MM.1S (cell line): ENCODE data around the gene NRG3.

Source experiments
- CTCF ChIP-seq: fragments of 300-600 bp; sonication (generic); IDR thresholded peaks from 2 replicates; pipeline ENCODE4 v1.5.1; 2016; ENCODE audit warnings: antibody characterized with exemption, low read length, mixed read lengths
- EZH2 ChIP-seq: fragments of 300-600 bp; sonication (generic); optimal IDR thresholded peaks from 2 replicates; pipeline ENCODE3; 2017; ENCODE audit warnings: low read depth, mild to moderate bottlenecking, antibody characterized with exemption, low read length, mixed read lengths
- EZH2phosphoT487 ChIP-seq: fragments of 300-600 bp; sonication (generic); IDR thresholded peaks from 2 replicates; pipeline ENCODE4 v1.6.1; 2018; ENCODE audit warnings: antibody characterized with exemption, low read length

- TF ChIP-seq CTCF (no peak), EZH2 (no peak), EZH2phosphoT487 (no peak)
These were observed 786.7 kb downstream of the NRG3 start for GRCh38 chr10:82661701-82662100.
